Measurements from ENCODE around the gene ADRA2A. TPM values are rescaled to one million over a fixed set of nuclear protein-coding genes. Genes with fewer than 3 reads are reported as not detected.

ADRA2A gene
- total RNA-seq, 1 experiment from 2014 or later, result not detected

GRCh38 chr10:111128331-111129180 lies 51.7 kb downstream of the ADRA2A start:
- no peak for DNase-seq
- no peak overlapping the region for H2AFZ ChIP-seq (ENCODE audit: low read length)
- no peaks in the 10 kb centered on the region for H3K27me3 ChIP-seq (ENCODE audit: low read length)
- H3K36me3 ChIP-seq (ENCODE audit: insufficient read depth, low read length), result no peaks in the 10 kb centered on the region
- H3K9me2 ChIP-seq (replicated peaks; ENCODE audit: insufficient read depth, low read length), result no peaks in the 10 kb centered on the region
- H3K27ac ChIP-seq (ENCODE audit: low read length), result no peak overlapping the region
- H3K4me3 ChIP-seq (ENCODE audit: low read length), result no peak overlapping the region
- H3K4me1 ChIP-seq (ENCODE audit: low read length), result no peaks in the 10 kb centered on the region
- H3K9me3 ChIP-seq (ENCODE audit: low read length), result no peaks in the 10 kb centered on the region
- H3K79me2 ChIP-seq (ENCODE audit: low read length), result no peaks in the 10 kb centered on the region
- no peak overlapping the region for H3K9ac ChIP-seq (ENCODE audit: low read length)
- no peak overlapping the region for H3K4me2 ChIP-seq (ENCODE audit: low read depth, low read length, poor library complexity, severe bottlenecking)
- no peaks in the 10 kb centered on the region for H4K20me1 ChIP-seq (ENCODE audit: insufficient read depth, low read depth, low read length)

GRCh38 chr10:111129363-111129762 lies 52.5 kb downstream of the ADRA2A start:
- Histone ChIP-seq H3K27ac (ENCODE audit: low read length) (no peak overlapping the region), H3K4me1 (ENCODE audit: low read length) (no peaks in the 10 kb centered on the region), H3K27me3 (ENCODE audit: low read length) (no peaks in the 10 kb centered on the region), H4K20me1 (ENCODE audit: insufficient read depth, low read depth, low read length) (no peaks in the 10 kb centered on the region), H3K79me2 (ENCODE audit: low read length) (no peaks in the 10 kb centered on the region), H3K9me2 (replicated peaks; ENCODE audit: insufficient read depth, low read length) (no peaks in the 10 kb centered on the region), H3K4me3 (ENCODE audit: low read length) (no peak overlapping the region), H3K36me3 (ENCODE audit: insufficient read depth, low read length) (no peaks in the 10 kb centered on the region), H2AFZ (ENCODE audit: low read length) (no peak overlapping the region), H3K9me3 (ENCODE audit: low read length) (no peaks in the 10 kb centered on the region), H3K4me2 (ENCODE audit: low read depth, low read length, poor library complexity, severe bottlenecking) (no peak overlapping the region), H3K9ac (ENCODE audit: low read length) (no peak overlapping the region)
- DNase-seq, result no peak

GRCh38 chr10:111130471-111130870 lies 53.6 kb downstream of the ADRA2A start:
- no peaks in the 10 kb centered on the region for H3K9me2 ChIP-seq (replicated peaks; ENCODE audit: insufficient read depth, low read length)
- H3K79me2 ChIP-seq (ENCODE audit: low read length), result no peaks in the 10 kb centered on the region
- no peaks in the 10 kb centered on the region for H3K27me3 ChIP-seq (ENCODE audit: low read length)
- no peak overlapping the region for H3K27ac ChIP-seq (ENCODE audit: low read length)
- DNase-seq, result no peak
- no peaks in the 10 kb centered on the region for H3K36me3 ChIP-seq (ENCODE audit: insufficient read depth, low read length)
- H4K20me1 ChIP-seq (ENCODE audit: insufficient read depth, low read depth, low read length), result no peaks in the 10 kb centered on the region
- H3K9ac ChIP-seq (ENCODE audit: low read length), result no peak overlapping the region
- H3K9me3 ChIP-seq (ENCODE audit: low read length), result no peaks in the 10 kb centered on the region
- H2AFZ ChIP-seq (ENCODE audit: low read length), result no peak overlapping the region
- no peak overlapping the region for H3K4me3 ChIP-seq (ENCODE audit: low read length)
- H3K4me2 ChIP-seq (ENCODE audit: low read depth, low read length, poor library complexity, severe bottlenecking), result no peak overlapping the region
- no peaks in the 10 kb centered on the region for H3K4me1 ChIP-seq (ENCODE audit: low read length)

Small RNA genes within 50 kb of the gene (small RNA-seq; reads per million reads assigned to genes)
- not detected for gene AL355863.1

Other genes with a start within 250 kb of the ADRA2A start
- 40.0 and 77.4 TPM in 2 replicates for gene PDCD4, start 205.1 kb upstream of the ADRA2A start, total RNA-seq (2014; rRNA removed; shearing (Covaris generic); ENCODE audit: low replicate concordance)
- 6.3 and 53.8 TPM in 2 replicates for gene BBIP1, start 157.8 kb upstream of the ADRA2A start, total RNA-seq (2014; rRNA removed; shearing (Covaris generic); ENCODE audit: low replicate concordance)
- gene SHOC2, start 157.4 kb upstream of the ADRA2A start, total RNA-seq (2014; rRNA removed; shearing (Covaris generic); ENCODE audit: low replicate concordance), result 10.4 and 30.8 TPM in 2 replicates

Measured in Karpas-422 (cell line).